Gastrocnemius medialis (tissue), 4 donors: Measurements from ENCODE around the gene NFATC4.

Source experiments
- POLR2A ChIP-seq, 2 donors: fragments of 450-650 bp; IDR thresholded peaks; one replicate each; pipeline ENCODE4 v1.6.1; 2017; ENCODE audit warnings: antibody characterized with exemption in 2 of 2, mild to moderate bottlenecking in 2 of 2, moderate library complexity in 2 of 2
- TF ChIP-seq, protein P1 (sequence below), 5 experiments: fragments of 450-650 bp in 3 of 5; fragments of 200-600 bp in 2 of 5; sonication (generic) in 2 of 5; IDR thresholded peaks in 4 of 5; conservative IDR thresholded peaks in 1 of 5; 1 replicate in 4 of 5; 2 replicates in 1 of 5; pipeline ENCODE4 v1.5.1; 2016 to 2019; ENCODE audit warnings: antibody characterized with exemption in 5 of 5, mild to moderate bottlenecking in 3 of 5, moderate library complexity in 3 of 5

DNA sequence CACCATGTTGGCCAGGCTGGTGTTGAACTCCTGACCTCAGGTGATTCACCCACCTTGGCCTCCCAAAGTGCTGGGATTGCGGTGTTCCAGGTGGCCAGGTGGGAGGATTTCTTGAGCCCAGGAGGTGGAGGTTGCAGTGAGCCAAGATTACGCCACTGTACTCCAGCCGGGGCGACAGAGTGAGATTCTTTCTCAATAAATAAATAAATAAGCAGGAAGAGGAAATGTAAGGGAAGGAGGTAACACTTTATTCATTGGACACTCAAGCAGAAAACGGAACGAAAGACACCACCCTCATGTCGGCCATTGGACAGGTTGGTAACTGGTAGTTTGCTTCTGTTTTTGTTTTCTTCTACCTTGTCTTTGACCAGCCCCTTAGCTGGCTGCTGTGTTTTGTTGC lies 13.0 kb upstream of the NFATC4 start:
- TF ChIP-seq, protein P1, sequence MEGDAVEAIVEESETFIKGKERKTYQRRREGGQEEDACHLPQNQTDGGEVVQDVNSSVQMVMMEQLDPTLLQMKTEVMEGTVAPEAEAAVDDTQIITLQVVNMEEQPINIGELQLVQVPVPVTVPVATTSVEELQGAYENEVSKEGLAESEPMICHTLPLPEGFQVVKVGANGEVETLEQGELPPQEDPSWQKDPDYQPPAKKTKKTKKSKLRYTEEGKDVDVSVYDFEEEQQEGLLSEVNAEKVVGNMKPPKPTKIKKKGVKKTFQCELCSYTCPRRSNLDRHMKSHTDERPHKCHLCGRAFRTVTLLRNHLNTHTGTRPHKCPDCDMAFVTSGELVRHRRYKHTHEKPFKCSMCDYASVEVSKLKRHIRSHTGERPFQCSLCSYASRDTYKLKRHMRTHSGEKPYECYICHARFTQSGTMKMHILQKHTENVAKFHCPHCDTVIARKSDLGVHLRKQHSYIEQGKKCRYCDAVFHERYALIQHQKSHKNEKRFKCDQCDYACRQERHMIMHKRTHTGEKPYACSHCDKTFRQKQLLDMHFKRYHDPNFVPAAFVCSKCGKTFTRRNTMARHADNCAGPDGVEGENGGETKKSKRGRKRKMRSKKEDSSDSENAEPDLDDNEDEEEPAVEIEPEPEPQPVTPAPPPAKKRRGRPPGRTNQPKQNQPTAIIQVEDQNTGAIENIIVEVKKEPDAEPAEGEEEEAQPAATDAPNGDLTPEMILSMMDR (IDR thresholded peaks at IDR 0.05 in 4 of 5, conservative IDR thresholded peaks at IDR 0.05 in 1 of 5), result no peak
- TF ChIP-seq POLR2A (IDR thresholded peaks at IDR 0.05), result no peak
